Measurements from ENCODE around the gene RGS3.

Gene RGS3

GRCh38 chr9:113542741-113543140 is 79.2 kb downstream of the RGS3 start:
- no peak for TF ChIP-seq TCF4 (CRISPR knock-in tag; IDR thresholded peaks at IDR 0.05; ENCODE audit: borderline replicate concordance)
- TF ChIP-seq ZNF70 (CRISPR knock-in tag; IDR thresholded peaks at IDR 0.05) = no peak
- TF ChIP-seq, protein P1, sequence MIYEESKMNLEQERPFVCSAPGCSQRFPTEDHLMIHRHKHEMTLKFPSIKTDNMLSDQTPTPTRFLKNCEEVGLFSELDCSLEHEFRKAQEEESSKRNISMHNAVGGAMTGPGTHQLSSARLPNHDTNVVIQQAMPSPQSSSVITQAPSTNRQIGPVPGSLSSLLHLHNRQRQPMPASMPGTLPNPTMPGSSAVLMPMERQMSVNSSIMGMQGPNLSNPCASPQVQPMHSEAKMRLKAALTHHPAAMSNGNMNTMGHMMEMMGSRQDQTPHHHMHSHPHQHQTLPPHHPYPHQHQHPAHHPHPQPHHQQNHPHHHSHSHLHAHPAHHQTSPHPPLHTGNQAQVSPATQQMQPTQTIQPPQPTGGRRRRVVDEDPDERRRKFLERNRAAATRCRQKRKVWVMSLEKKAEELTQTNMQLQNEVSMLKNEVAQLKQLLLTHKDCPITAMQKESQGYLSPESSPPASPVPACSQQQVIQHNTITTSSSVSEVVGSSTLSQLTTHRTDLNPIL (CRISPR knock-in tag; IDR thresholded peaks at IDR 0.05; ENCODE audit: low read depth) = no peak
- no peak for TF ChIP-seq ARNTL (CRISPR knock-in tag; IDR thresholded peaks at IDR 0.05; ENCODE audit: borderline replicate concordance, low read depth)
- no peak for TF ChIP-seq SNAI2 (CRISPR knock-in tag; IDR thresholded peaks at IDR 0.05)
- TF ChIP-seq OSR1 (CRISPR knock-in tag; IDR thresholded peaks at IDR 0.05) = no peak
- no peak for TF ChIP-seq ZFP3 (CRISPR knock-in tag; IDR thresholded peaks at IDR 0.05)
- no peak for TF ChIP-seq ZC3H10 (CRISPR knock-in tag; IDR thresholded peaks at IDR 0.05)
- no peak for TF ChIP-seq ZNF565 (CRISPR knock-in tag; conservative IDR thresholded peaks at IDR 0.05; ENCODE audit: low read depth)
- no peak for TF ChIP-seq PPARA (CRISPR knock-in tag; IDR thresholded peaks at IDR 0.05; ENCODE audit: borderline replicate concordance)
- TF ChIP-seq, protein P2, sequence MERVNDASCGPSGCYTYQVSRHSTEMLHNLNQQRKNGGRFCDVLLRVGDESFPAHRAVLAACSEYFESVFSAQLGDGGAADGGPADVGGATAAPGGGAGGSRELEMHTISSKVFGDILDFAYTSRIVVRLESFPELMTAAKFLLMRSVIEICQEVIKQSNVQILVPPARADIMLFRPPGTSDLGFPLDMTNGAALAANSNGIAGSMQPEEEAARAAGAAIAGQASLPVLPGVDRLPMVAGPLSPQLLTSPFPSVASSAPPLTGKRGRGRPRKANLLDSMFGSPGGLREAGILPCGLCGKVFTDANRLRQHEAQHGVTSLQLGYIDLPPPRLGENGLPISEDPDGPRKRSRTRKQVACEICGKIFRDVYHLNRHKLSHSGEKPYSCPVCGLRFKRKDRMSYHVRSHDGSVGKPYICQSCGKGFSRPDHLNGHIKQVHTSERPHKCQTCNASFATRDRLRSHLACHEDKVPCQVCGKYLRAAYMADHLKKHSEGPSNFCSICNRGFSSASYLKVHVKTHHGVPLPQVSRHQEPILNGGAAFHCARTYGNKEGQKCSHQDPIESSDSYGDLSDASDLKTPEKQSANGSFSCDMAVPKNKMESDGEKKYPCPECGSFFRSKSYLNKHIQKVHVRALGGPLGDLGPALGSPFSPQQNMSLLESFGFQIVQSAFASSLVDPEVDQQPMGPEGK (CRISPR knock-in tag; IDR thresholded peaks at IDR 0.05; ENCODE audit: borderline replicate concordance) = no peak
- TF ChIP-seq RARB (CRISPR knock-in tag; IDR thresholded peaks at IDR 0.05) = no peak
- TF ChIP-seq, protein P3, sequence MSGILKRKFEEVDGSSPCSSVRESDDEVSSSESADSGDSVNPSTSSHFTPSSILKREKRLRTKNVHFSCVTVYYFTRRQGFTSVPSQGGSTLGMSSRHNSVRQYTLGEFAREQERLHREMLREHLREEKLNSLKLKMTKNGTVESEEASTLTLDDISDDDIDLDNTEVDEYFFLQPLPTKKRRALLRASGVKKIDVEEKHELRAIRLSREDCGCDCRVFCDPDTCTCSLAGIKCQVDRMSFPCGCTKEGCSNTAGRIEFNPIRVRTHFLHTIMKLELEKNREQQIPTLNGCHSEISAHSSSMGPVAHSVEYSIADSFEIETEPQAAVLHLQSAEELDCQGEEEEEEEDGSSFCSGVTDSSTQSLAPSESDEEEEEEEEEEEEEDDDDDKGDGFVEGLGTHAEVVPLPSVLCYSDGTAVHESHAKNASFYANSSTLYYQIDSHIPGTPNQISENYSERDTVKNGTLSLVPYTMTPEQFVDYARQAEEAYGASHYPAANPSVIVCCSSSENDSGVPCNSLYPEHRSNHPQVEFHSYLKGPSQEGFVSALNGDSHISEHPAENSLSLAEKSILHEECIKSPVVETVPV (CRISPR knock-in tag; IDR thresholded peaks at IDR 0.05) = no peak
- TF ChIP-seq, protein P4, sequence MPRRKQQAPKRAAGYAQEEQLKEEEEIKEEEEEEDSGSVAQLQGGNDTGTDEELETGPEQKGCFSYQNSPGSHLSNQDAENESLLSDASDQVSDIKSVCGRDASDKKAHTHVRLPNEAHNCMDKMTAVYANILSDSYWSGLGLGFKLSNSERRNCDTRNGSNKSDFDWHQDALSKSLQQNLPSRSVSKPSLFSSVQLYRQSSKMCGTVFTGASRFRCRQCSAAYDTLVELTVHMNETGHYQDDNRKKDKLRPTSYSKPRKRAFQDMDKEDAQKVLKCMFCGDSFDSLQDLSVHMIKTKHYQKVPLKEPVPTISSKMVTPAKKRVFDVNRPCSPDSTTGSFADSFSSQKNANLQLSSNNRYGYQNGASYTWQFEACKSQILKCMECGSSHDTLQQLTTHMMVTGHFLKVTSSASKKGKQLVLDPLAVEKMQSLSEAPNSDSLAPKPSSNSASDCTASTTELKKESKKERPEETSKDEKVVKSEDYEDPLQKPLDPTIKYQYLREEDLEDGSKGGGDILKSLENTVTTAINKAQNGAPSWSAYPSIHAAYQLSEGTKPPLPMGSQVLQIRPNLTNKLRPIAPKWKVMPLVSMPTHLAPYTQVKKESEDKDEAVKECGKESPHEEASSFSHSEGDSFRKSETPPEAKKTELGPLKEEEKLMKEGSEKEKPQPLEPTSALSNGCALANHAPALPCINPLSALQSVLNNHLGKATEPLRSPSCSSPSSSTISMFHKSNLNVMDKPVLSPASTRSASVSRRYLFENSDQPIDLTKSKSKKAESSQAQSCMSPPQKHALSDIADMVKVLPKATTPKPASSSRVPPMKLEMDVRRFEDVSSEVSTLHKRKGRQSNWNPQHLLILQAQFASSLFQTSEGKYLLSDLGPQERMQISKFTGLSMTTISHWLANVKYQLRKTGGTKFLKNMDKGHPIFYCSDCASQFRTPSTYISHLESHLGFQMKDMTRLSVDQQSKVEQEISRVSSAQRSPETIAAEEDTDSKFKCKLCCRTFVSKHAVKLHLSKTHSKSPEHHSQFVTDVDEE (CRISPR knock-in tag; IDR thresholded peaks at IDR 0.05) = no peak
- no peak for TF ChIP-seq ISL1 (CRISPR knock-in tag; IDR thresholded peaks at IDR 0.05)
- no peak for TF ChIP-seq POU6F1 (CRISPR knock-in tag; IDR thresholded peaks at IDR 0.05; ENCODE audit: borderline replicate concordance, low read depth)
- TF ChIP-seq BACH2 (CRISPR knock-in tag; IDR thresholded peaks at IDR 0.05; ENCODE audit: borderline replicate concordance) = no peak
- TF ChIP-seq ESRRG (CRISPR knock-in tag; IDR thresholded peaks at IDR 0.05) = no peak
- no peak for TF ChIP-seq GLIS3 (CRISPR knock-in tag; IDR thresholded peaks at IDR 0.05)
- no peak for TF ChIP-seq TOX (CRISPR knock-in tag; IDR thresholded peaks at IDR 0.05; ENCODE audit: borderline replicate concordance)
- ATAC-seq = no peak

- ATAC-seq = no peak
- TF ChIP-seq TCF4 (CRISPR knock-in tag; IDR thresholded peaks at IDR 0.05; ENCODE audit: borderline replicate concordance) = no peak
- TF ChIP-seq ZNF70 (CRISPR knock-in tag; IDR thresholded peaks at IDR 0.05) = no peak
- no peak for TF ChIP-seq ISL1 (CRISPR knock-in tag; IDR thresholded peaks at IDR 0.05)
- no peak for TF ChIP-seq SNAI2 (CRISPR knock-in tag; IDR thresholded peaks at IDR 0.05)
- TF ChIP-seq, protein P3 (CRISPR knock-in tag; IDR thresholded peaks at IDR 0.05) = no peak
- TF ChIP-seq OSR1 (CRISPR knock-in tag; IDR thresholded peaks at IDR 0.05) = no peak
- no peak for TF ChIP-seq POU6F1 (CRISPR knock-in tag; IDR thresholded peaks at IDR 0.05; ENCODE audit: borderline replicate concordance, low read depth)
Observed at GRCh38 chr9:113543296-113543981, 79.9 kb downstream of the RGS3 start.
